Stimulated activated memory B cell treated with anti-CD40 and anti-IgM and Interleukin-4, amounts not matched to agents 10 μg/mL and 1 μg/mL and 100 μg/mL, for 72 hours (primary cell): ENCODE measurements around the gene NR5A2.

Experiments used
- ATAC-seq: fragments of 150-1000 bp; cut with Tn5 transposase; 2 replicates; pipeline ENCODE4 v1.10.0; 2021
- H3K27ac Mint-ChIP-seq: one replicate; pipeline ENCODE4 v1.8.0; 2022; ENCODE audit warnings: mild to moderate bottlenecking, mixed read lengths
- H3K27me3 Mint-ChIP-seq: one replicate; pipeline ENCODE4 v1.8.0; 2022; ENCODE audit warnings: mixed read lengths
- H3K36me3 Mint-ChIP-seq: one replicate; pipeline ENCODE4 v1.8.0; 2022; ENCODE audit warnings: mixed read lengths
- H3K4me1 Mint-ChIP-seq: one replicate; pipeline ENCODE4 v1.8.0; 2022; ENCODE audit warnings: mixed read lengths
- H3K4me3 Mint-ChIP-seq: one replicate; pipeline ENCODE4 v1.8.0; 2022; ENCODE audit warnings: mild to moderate bottlenecking, moderate library complexity, mixed read lengths
- H3K9me3 Mint-ChIP-seq: one replicate; pipeline ENCODE4 v1.8.0; 2022; ENCODE audit warnings: mixed read lengths

The NR5A2 gene

GRCh38 chr1:200226969-200227303, 199.4 kb downstream of the NR5A2 start:
- H3K27ac Mint-ChIP-seq: no peak overlapping the region
- peaks cover 13% of the 10 kb centered on the region for H3K4me1 Mint-ChIP-seq
- H3K27me3 Mint-ChIP-seq: peaks cover 40% of the 10 kb centered on the region
- ATAC-seq: no peak
- peaks cover 6% of the 10 kb centered on the region for H3K36me3 Mint-ChIP-seq
- H3K4me3 Mint-ChIP-seq: no peak overlapping the region
- H3K9me3 Mint-ChIP-seq: no peaks in the 10 kb centered on the region
